HepG2 (cell line): ENCODE results near the gene COL27A1. TPM values are rescaled to one million over a fixed set of nuclear protein-coding genes. Genes with fewer than 3 reads are reported as not detected.

Source experiments
- ATAC-seq: fragments of 200-7000 bp; cut with Tn5 transposase; 3 replicates; pipeline ENCODE4 v1.9.1; 2020; ENCODE audit warnings: mild to moderate bottlenecking, moderate library complexity
- BruUV-seq: library from RNA; stranded (reverse); fragments of 400-500 nt; replicated peaks from 2 replicates; lab custom pipeline; 2021; lab: Mats Ljungman, UMichigan
- CTCF ChIA-PET: fragments of 300-600 bp; formaldehyde crosslinking; extraction: SDS; loops from one replicate; lab custom pipeline; 2021; ENCODE audit warnings: low total read pairs, inconsistent platforms, low intra/inter-chr PET ratio; lab: Yijun Ruan, JAX
- POLR2A ChIA-PET: fragments of 350-600 bp; sonication (Branson Sonifier 250); formaldehyde crosslinking; loops from one replicate; lab custom pipeline; 2020; ENCODE audit warnings: antibody characterized with exemption, inconsistent platforms; lab: Yijun Ruan, JAX
- DNase-seq: peaks from one replicate; pipeline ENCODE4 v3.0.0-alpha.2; 2015; ENCODE audit warnings: low spot score
- FAIRE-seq: peaks from 3 replicates; lab custom pipeline; 2011; peaks lifted over from hg19 to GRCh38; lab: Jason Lieb, UNC
- H2AFZ ChIP-seq: one replicate; pipeline ENCODE4 v1.6.1; 2011; ENCODE audit warnings: low read length, inconsistent platforms
- H3K27ac ChIP-seq: fragments of 300-600 bp; 3 replicates; pipeline ENCODE4 v1.8.0; 2011; ENCODE audit warnings: mixed run types, mild to moderate bottlenecking, mixed read lengths, low read length, inconsistent platforms; ENCODE audit not compliant: insufficient read depth; ENCODE audit errors: extremely low read length
- H3K27me3 ChIP-seq, 2 experiments: fragments of 200-600 bp in 1 of 2; 2 replicates in 1 of 2; 3 replicates in 1 of 2; pipeline versions ENCODE4 v1.6.0 to v1.8.0; 2011; ENCODE audit warnings: low read length in 2 of 2, mild to moderate bottlenecking in 2 of 2, moderate library complexity in 2 of 2, inconsistent platforms in 1 of 2; ENCODE audit not compliant: insufficient read depth in 2 of 2, control insufficient read depth in 1 of 2
- H3K36me3 ChIP-seq, 2 experiments: fragments of 200-600 bp in 1 of 2; replicated peaks in 1 of 2; 2 replicates in 1 of 2; 3 replicates in 1 of 2; pipeline versions ENCODE4 v1.5.1 to v1.8.0; 2011; ENCODE audit warnings: low read length in 2 of 2, inconsistent platforms in 1 of 2; ENCODE audit not compliant: insufficient read depth in 2 of 2, control insufficient read depth in 1 of 2
- H3K4me1 ChIP-seq: 2 replicates; pipeline ENCODE4 v1.5.1; 2012; ENCODE audit warnings: low read length, inconsistent platforms; ENCODE audit not compliant: insufficient read depth
- H3K4me2 ChIP-seq: 2 replicates; pipeline ENCODE4 v1.6.0; 2011; ENCODE audit warnings: low read depth, low read length, inconsistent platforms
- H3K4me3 ChIP-seq, 3 experiments: fragments of 200-600 bp in 1 of 3; sonication (generic), shearing (Covaris generic) in 1 of 3; replicated peaks in 1 of 3; 2 replicates each; pipeline ENCODE4 v1.5.1; 2011 to 2016; ENCODE audit warnings: low read length in 3 of 3, inconsistent platforms in 2 of 3, low read depth in 2 of 3, mild to moderate bottlenecking in 2 of 3, control low read depth in 1 of 3, mixed read lengths in 1 of 3; ENCODE audit not compliant: insufficient read depth in 1 of 3
- H3K79me2 ChIP-seq: one replicate; pipeline ENCODE4 v1.6.1; 2011; ENCODE audit warnings: low read length, inconsistent platforms; ENCODE audit not compliant: insufficient read depth
- H3K9ac ChIP-seq: 2 replicates; pipeline ENCODE4 v1.6.0; 2011; ENCODE audit warnings: mild to moderate bottlenecking, low read depth, low read length, inconsistent platforms; ENCODE audit not compliant: insufficient read depth
- H3K9me3 ChIP-seq: 2 replicates; pipeline ENCODE4 v1.5.1; 2012; ENCODE audit warnings: mild to moderate bottlenecking, low read length
- H4K20me1 ChIP-seq: 2 replicates; pipeline ENCODE4 v1.6.0; 2011; ENCODE audit warnings: inconsistent platforms, mild to moderate bottlenecking, low read length, moderate library complexity; ENCODE audit not compliant: insufficient read depth
- AGO2 ChIP-seq: fragments of 200-400 bp; formaldehyde crosslinking; optimal IDR thresholded peaks from 2 replicates; pipeline ENCODE3; 2017; ENCODE audit warnings: mild to moderate bottlenecking, low read depth, low read length, moderate library complexity
- ATRX ChIP-seq: sonication (generic); formaldehyde crosslinking; IDR thresholded peaks from 2 replicates; pipeline ENCODE4 v1.4.0; 2020; ENCODE audit warnings: missing genetic modification reagents, borderline replicate concordance
- RBM22 ChIP-seq: fragments of 200-400 bp; formaldehyde crosslinking; optimal IDR thresholded peaks from 2 replicates; pipeline ENCODE3; 2017; ENCODE audit warnings: mild to moderate bottlenecking, low read length, moderate library complexity
- STAG1 ChIP-seq: sonication (generic); formaldehyde crosslinking; IDR thresholded peaks from 2 replicates; pipeline ENCODE4 v1.4.0; 2020; ENCODE audit warnings: missing genetic modification reagents
- ZNF343 ChIP-seq: sonication (generic); formaldehyde crosslinking; IDR thresholded peaks from 2 replicates; pipeline ENCODE4 v1.4.0; 2020; ENCODE audit warnings: mild to moderate bottlenecking, missing genetic modification reagents
- ZNF629 ChIP-seq: sonication (generic); formaldehyde crosslinking; conservative IDR thresholded peaks from 2 replicates; pipeline ENCODE4 v1.5.0; 2020; ENCODE audit warnings: missing genetic modification reagents
- WGBS: methylation state at CpG from one replicate; pipeline ENCODE4 v1.1.6; 2017; ENCODE audit warnings: low lambda C conversion rate; 5-methylcytosine and 5-hydroxymethylcytosine counted together
- in situ Hi-C: cut with HindIII; loops from 2 replicates; pipeline ENCODE4 v1.10.0; 2017; ENCODE audit warnings: low pct_unique_long_range_greater_than_20kb; ENCODE audit not compliant: extremely low pct_ligation_motif_present
- intact Hi-C: fragments of 100-400 bp; cut with micrococcal nuclease; formaldehyde crosslinking; loops from one replicate; pipeline ENCODE4 v1.10.0; 2022; ENCODE audit not compliant: unreplicated experiment
- polyA plus RNA-seq, 8 experiments: library from polyadenylated mRNA; depleted of rRNA in 3 of 8; stranded (reverse) in 7 of 8; unstranded in 1 of 8; fragments of >200 nt; fragmentation: Illumina TruSeq in 4 of 8; extraction: Trizol in 4 of 8; gene quantifications; 2 replicates each; pipeline versions ENCODE4 v1.2.1 to v1.2.3, GENCODE V29; 2011 to 2016; ENCODE audit warnings: low read depth in 4 of 8, missing spikeins in 1 of 8, mixed read lengths in 1 of 8; ENCODE audit not compliant: insufficient read depth in 1 of 8
- total RNA-seq, 5 experiments: library from RNA; depleted of rRNA; stranded (reverse); fragments of >200 nt; fragmentation: Illumina TruSeq; extraction: Trizol; gene quantifications; 2 replicates each; pipeline ENCODE4 v1.2.3, GENCODE V29; 2016; ENCODE audit warnings: low read depth in 1 of 5
- TF ChIP-seq, protein P1 (sequence below): sonication (generic); formaldehyde crosslinking; IDR thresholded peaks from 2 replicates; pipeline ENCODE4 v1.8.0; 2022; ENCODE audit warnings: mild to moderate bottlenecking, missing genetic modification reagents, moderate library complexity
- TF ChIP-seq, protein P2 (sequence below): sonication (generic); formaldehyde crosslinking; IDR thresholded peaks from 2 replicates; pipeline ENCODE4 v1.5.1; 2020; ENCODE audit warnings: mild to moderate bottlenecking, missing genetic modification reagents, moderate library complexity
- TF ChIP-seq, protein P3 (sequence below): sonication (generic); formaldehyde crosslinking; IDR thresholded peaks from 2 replicates; pipeline ENCODE4 v1.5.0; 2020; ENCODE audit warnings: mild to moderate bottlenecking, missing genetic modification reagents, moderate library complexity

The COL27A1 gene
- total and polyA plus RNA-seq, 2 of the 13 experiments (the other 11 are each of a cell fraction or from before 2014, with no cell fraction given) = 71.3 to 89.1 TPM

DNA sequence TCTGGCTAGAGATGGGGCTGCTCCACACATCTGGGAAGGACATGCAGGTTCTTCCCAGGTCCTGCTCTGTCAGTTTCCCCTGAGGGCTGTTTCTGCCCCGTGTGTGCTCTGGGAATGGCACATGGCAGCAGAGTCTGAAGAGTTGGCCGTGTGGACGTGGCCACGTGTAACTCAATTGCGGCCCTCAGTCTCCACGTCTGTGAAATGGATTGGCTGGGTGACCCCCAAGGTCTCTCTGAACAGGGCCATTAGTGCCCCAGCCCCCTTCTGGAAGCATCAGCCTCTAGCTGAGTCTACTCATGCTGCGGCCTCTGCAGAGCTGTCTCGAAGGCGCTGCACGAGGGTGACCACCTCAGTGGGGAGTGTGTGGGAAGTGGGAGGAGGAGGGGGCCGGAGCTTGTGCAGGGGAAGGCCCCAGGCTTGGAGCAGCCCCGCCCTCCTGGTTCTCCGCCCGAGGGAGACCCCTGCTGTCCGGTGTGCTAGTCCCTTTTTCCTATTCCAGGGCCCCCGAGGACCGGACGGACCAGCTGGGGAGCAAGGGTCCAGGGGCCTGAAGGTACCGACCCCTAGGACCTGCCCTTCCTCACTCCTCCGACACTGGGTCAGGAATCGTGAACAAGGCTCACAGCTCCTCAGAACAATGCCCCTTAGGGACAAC is 108.6 kb downstream of the COL27A1 start:
- Histone ChIP-seq H3K9me3 (no peaks in the 10 kb centered on the region), H4K20me1 (no peaks in the 10 kb centered on the region), H3K79me2 (no peaks in the 10 kb centered on the region), H3K27ac (no peak overlapping the region), H3K4me2 (no peak overlapping the region), H3K36me3 (peaks cover 29 to 93% of the 10 kb centered on the region in 2 experiments), H3K4me3 (no peak overlapping the region), H3K27me3 (no peaks in the 10 kb centered on the region), H3K9ac (no peak overlapping the region), H3K4me1 (peaks cover 19% of the 10 kb centered on the region), H2AFZ (no peak overlapping the region)
- CTCF ChIA-PET = no interaction called here
- 93% methylated on average over 9 of the region's 21 CpGs for WGBS
- FAIRE-seq (no peak), ATAC-seq (peak; percentile 15), DNase-seq (no peak)
- in situ Hi-C loops (no loop called here), intact Hi-C loops (no loop called here)
- BruUV-seq = no TSS peak
- POLR2A ChIA-PET = no interaction called here
- peak; percentile 38; the same call in 1 of the 2 replicates for TF ChIP-seq STAG1 (CRISPR knock-in tag)
- peak; percentile 68 for TF ChIP-seq AGO2
- TF ChIP-seq ZNF343 (CRISPR knock-in tag) = no peak
- peak; percentile 33 for TF ChIP-seq RBM22
- TF ChIP-seq ATRX (CRISPR knock-in tag) = no peak
- TF ChIP-seq, protein P1, sequence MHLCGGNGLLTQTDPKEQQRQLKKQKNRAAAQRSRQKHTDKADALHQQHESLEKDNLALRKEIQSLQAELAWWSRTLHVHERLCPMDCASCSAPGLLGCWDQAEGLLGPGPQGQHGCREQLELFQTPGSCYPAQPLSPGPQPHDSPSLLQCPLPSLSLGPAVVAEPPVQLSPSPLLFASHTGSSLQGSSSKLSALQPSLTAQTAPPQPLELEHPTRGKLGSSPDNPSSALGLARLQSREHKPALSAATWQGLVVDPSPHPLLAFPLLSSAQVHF (CRISPR knock-in tag) = no peak
- TF ChIP-seq ZNF629 (CRISPR knock-in tag) = peak; percentile 88
- TF ChIP-seq, protein P2, sequence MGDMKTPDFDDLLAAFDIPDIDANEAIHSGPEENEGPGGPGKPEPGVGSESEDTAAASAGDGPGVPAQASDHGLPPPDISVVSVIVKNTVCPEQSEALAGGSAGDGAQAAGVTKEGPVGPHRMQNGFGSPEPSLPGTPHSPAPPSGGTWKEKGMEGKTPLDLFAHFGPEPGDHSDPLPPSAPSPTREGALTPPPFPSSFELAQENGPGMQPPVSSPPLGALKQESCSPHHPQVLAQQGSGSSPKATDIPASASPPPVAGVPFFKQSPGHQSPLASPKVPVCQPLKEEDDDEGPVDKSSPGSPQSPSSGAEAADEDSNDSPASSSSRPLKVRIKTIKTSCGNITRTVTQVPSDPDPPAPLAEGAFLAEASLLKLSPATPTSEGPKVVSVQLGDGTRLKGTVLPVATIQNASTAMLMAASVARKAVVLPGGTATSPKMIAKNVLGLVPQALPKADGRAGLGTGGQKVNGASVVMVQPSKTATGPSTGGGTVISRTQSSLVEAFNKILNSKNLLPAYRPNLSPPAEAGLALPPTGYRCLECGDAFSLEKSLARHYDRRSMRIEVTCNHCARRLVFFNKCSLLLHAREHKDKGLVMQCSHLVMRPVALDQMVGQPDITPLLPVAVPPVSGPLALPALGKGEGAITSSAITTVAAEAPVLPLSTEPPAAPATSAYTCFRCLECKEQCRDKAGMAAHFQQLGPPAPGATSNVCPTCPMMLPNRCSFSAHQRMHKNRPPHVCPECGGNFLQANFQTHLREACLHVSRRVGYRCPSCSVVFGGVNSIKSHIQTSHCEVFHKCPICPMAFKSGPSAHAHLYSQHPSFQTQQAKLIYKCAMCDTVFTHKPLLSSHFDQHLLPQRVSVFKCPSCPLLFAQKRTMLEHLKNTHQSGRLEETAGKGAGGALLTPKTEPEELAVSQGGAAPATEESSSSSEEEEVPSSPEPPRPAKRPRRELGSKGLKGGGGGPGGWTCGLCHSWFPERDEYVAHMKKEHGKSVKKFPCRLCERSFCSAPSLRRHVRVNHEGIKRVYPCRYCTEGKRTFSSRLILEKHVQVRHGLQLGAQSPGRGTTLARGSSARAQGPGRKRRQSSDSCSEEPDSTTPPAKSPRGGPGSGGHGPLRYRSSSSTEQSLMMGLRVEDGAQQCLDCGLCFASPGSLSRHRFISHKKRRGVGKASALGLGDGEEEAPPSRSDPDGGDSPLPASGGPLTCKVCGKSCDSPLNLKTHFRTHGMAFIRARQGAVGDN (CRISPR knock-in tag) = peak; percentile 25; the same call in 1 of the 2 replicates
- TF ChIP-seq, protein P3, sequence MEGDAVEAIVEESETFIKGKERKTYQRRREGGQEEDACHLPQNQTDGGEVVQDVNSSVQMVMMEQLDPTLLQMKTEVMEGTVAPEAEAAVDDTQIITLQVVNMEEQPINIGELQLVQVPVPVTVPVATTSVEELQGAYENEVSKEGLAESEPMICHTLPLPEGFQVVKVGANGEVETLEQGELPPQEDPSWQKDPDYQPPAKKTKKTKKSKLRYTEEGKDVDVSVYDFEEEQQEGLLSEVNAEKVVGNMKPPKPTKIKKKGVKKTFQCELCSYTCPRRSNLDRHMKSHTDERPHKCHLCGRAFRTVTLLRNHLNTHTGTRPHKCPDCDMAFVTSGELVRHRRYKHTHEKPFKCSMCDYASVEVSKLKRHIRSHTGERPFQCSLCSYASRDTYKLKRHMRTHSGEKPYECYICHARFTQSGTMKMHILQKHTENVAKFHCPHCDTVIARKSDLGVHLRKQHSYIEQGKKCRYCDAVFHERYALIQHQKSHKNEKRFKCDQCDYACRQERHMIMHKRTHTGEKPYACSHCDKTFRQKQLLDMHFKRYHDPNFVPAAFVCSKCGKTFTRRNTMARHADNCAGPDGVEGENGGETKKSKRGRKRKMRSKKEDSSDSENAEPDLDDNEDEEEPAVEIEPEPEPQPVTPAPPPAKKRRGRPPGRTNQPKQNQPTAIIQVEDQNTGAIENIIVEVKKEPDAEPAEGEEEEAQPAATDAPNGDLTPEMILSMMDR (CRISPR knock-in tag) = peak; percentile 34; the same call in 1 of the 2 replicates
